Nephron (organoid): Measurements from ENCODE around the gene CLDN16.

ENCODE experiments used
- H3K27ac Mint-ChIP-seq, 3 experiments: 2 replicates each; pipeline ENCODE4 v1.8.0; 2020; ENCODE audit warnings: mixed read lengths in 3 of 3, mild to moderate bottlenecking in 2 of 3, moderate library complexity in 1 of 3
- H3K27me3 Mint-ChIP-seq: 2 replicates; pipeline ENCODE4 v1.8.0; 2021; ENCODE audit warnings: low read depth, mild to moderate bottlenecking, moderate library complexity, mixed read lengths
- H3K36me3 Mint-ChIP-seq: 2 replicates; pipeline ENCODE4 v1.8.0; 2020; ENCODE audit warnings: low read depth, mixed read lengths
- H3K4me1 Mint-ChIP-seq: 2 replicates; pipeline ENCODE4 v1.8.0; 2020; ENCODE audit warnings: mixed read lengths
- H3K4me3 Mint-ChIP-seq, 3 experiments: 2 replicates each; pipeline ENCODE4 v1.8.0; 2020; ENCODE audit warnings: mild to moderate bottlenecking in 3 of 3, mixed read lengths in 3 of 3, moderate library complexity in 2 of 3
- H3K9me3 Mint-ChIP-seq: 2 replicates; pipeline ENCODE4 v1.8.0; 2020; ENCODE audit warnings: mixed read lengths
- CTCF ChIP-seq, 3 experiments: fragments of 200-600 bp; sonication (generic); IDR thresholded peaks; one replicate each; pipeline ENCODE4 v1.5.0; 2021; ENCODE audit warnings: antibody characterized with exemption in 3 of 3; ENCODE audit not compliant: unreplicated experiment in 3 of 3

CLDN16 gene

GRCh38 chr3:190443257-190443656, 55.3 kb downstream of the CLDN16 start:
- H3K36me3 Mint-ChIP-seq, result no peaks in the 10 kb centered on the region
- H3K9me3 Mint-ChIP-seq, result no peaks in the 10 kb centered on the region

GRCh38 chr3:190444006-190444405, 56.0 kb downstream of the CLDN16 start:
- Mint-ChIP-seq H3K4me3 (no peak overlapping the region), H3K27me3 (peaks cover 4% of the 10 kb centered on the region), H3K9me3 (no peaks in the 10 kb centered on the region), H3K36me3 (no peaks in the 10 kb centered on the region), H3K27ac (no peak overlapping the region), H3K4me1 (peaks cover 5% of the 10 kb centered on the region)
- TF ChIP-seq CTCF (IDR thresholded peaks at IDR 0.05; ENCODE audit: unreplicated experiment in 3 of 3), result no peak

More at GRCh38 chr3:190443257-190443656, 55.3 kb downstream of the CLDN16 start:
- Mint-ChIP-seq H3K4me1 (peaks cover 5% of the 10 kb centered on the region), H3K27ac (no peak overlapping the region), H3K27me3 (peaks cover 4% of the 10 kb centered on the region), H3K4me3 (no peak overlapping the region)
- peak; percentile 25 to 47 (median 27) for TF ChIP-seq CTCF (IDR thresholded peaks at IDR 0.05; ENCODE audit: unreplicated experiment in 3 of 3)

- no peaks in the 10 kb centered on the region for H3K36me3 Mint-ChIP-seq
- no peaks in the 10 kb centered on the region for H3K9me3 Mint-ChIP-seq
- no peak for TF ChIP-seq CTCF (IDR thresholded peaks at IDR 0.05; ENCODE audit: unreplicated experiment in 3 of 3)
- peaks cover 5% of the 10 kb centered on the region for H3K4me1 Mint-ChIP-seq
- no peak overlapping the region for H3K27ac Mint-ChIP-seq
- H3K27me3 Mint-ChIP-seq, result peaks cover 4% of the 10 kb centered on the region
- H3K4me3 Mint-ChIP-seq, result no peak overlapping the region
Observed at GRCh38 chr3:190444576-190445145, 56.7 kb downstream of the CLDN16 start.

- Mint-ChIP-seq H3K27ac (no peak overlapping the region), H3K4me1 (peaks cover 5% of the 10 kb centered on the region), H3K4me3 (no peak overlapping the region), H3K36me3 (no peaks in the 10 kb centered on the region), H3K27me3 (peaks cover 4% of the 10 kb centered on the region), H3K9me3 (no peaks in the 10 kb centered on the region)
- no peak for TF ChIP-seq CTCF (IDR thresholded peaks at IDR 0.05; ENCODE audit: unreplicated experiment in 3 of 3)
Observed at GRCh38 chr3:190446573-190447279, 58.8 kb downstream of the CLDN16 start.

- Mint-ChIP-seq H3K36me3 (no peaks in the 10 kb centered on the region), H3K4me3 (no peak overlapping the region), H3K27me3 (peaks cover 4% of the 10 kb centered on the region), H3K4me1 (peaks cover 5% of the 10 kb centered on the region), H3K27ac (no peak overlapping the region), H3K9me3 (no peaks in the 10 kb centered on the region)
- no peak for TF ChIP-seq CTCF (IDR thresholded peaks at IDR 0.05; ENCODE audit: unreplicated experiment in 3 of 3)
Observed at GRCh38 chr3:190448256-190448655, 60.3 kb downstream of the CLDN16 start.

- H3K36me3 Mint-ChIP-seq, result no peaks in the 10 kb centered on the region
- H3K9me3 Mint-ChIP-seq, result no peaks in the 10 kb centered on the region
- peaks cover 4% of the 10 kb centered on the region for H3K27me3 Mint-ChIP-seq
- TF ChIP-seq CTCF (IDR thresholded peaks at IDR 0.05; ENCODE audit: unreplicated experiment in 3 of 3), result no peak
- peaks cover 5% of the 10 kb centered on the region for H3K4me1 Mint-ChIP-seq
- H3K27ac Mint-ChIP-seq, result no peak within 1 kb of the TSS
- no peak within 1 kb of the TSS for H3K4me3 Mint-ChIP-seq
Observed at GRCh38 chr3:190449801-190450200, 61.8 kb downstream of the CLDN16 start, which contains the start of gene TMEM207. TSS of gene TMEM207 (minus strand) at chr3:190449901. CDS start at chr3:190449809, 92 bp downstream.
